ENCODE measurements around the gene A4GALT. TPM values are rescaled to one million over a fixed set of nuclear protein-coding genes. Genes with fewer than 3 reads are reported as not detected.

The A4GALT gene
- total and polyA plus RNA-seq, 2 experiments from 2014 or later: 2.2 to 4.4 TPM

DNA sequence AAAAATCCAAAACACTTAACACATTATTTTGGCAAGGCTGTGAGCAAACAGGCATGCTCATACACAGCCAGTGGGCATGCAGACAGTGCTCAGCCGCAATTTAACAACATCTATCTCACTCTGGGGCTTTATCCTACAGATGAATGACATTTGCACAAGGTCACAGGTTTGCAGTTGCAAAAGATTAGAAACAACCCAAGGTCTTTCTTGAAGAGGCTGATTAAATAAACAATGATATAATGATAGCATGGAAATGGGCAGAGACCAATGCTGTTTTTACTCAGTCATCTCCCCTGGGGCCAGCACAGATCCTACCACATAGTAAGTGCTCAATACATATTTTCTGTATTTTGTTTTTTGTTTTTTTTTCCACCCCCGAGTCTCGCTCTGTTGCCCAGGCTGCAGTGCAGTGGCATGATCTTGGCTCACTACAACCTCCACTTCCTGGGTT, 9.4 kb downstream of the A4GALT start:
- Histone ChIP-seq H4K20me1 (ENCODE audit: insufficient read depth, poor library complexity, severe bottlenecking) (no peaks in the 10 kb centered on the region), H3K4me3 (no peak overlapping the region), H2AFZ (no peak overlapping the region), H3K4me1 (ENCODE audit: insufficient read depth) (no peaks in the 10 kb centered on the region), H3K9me2 (replicated peaks; ENCODE audit: insufficient read depth) (no peaks in the 10 kb centered on the region), H3K27ac (no peak overlapping the region), H3K4me2 (no peak overlapping the region), H3K79me2 (no peaks in the 10 kb centered on the region), H3K27me3 (no peaks in the 10 kb centered on the region), H3K36me3 (replicated peaks; ENCODE audit: insufficient read depth, low read depth) (no peaks in the 10 kb centered on the region), H3K9me3 (ENCODE audit: low read depth) (no peaks in the 10 kb centered on the region)
- no peak for DNase-seq (ENCODE audit: low spot score)
- TF ChIP-seq EZH2 (IDR thresholded peaks at IDR 0.05; ENCODE audit: borderline replicate concordance): no peak
- TF ChIP-seq, protein P1, sequence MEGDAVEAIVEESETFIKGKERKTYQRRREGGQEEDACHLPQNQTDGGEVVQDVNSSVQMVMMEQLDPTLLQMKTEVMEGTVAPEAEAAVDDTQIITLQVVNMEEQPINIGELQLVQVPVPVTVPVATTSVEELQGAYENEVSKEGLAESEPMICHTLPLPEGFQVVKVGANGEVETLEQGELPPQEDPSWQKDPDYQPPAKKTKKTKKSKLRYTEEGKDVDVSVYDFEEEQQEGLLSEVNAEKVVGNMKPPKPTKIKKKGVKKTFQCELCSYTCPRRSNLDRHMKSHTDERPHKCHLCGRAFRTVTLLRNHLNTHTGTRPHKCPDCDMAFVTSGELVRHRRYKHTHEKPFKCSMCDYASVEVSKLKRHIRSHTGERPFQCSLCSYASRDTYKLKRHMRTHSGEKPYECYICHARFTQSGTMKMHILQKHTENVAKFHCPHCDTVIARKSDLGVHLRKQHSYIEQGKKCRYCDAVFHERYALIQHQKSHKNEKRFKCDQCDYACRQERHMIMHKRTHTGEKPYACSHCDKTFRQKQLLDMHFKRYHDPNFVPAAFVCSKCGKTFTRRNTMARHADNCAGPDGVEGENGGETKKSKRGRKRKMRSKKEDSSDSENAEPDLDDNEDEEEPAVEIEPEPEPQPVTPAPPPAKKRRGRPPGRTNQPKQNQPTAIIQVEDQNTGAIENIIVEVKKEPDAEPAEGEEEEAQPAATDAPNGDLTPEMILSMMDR (IDR thresholded peaks at IDR 0.05; ENCODE audit: poor library complexity): no peak
- WGBS (ENCODE audit: low lambda C conversion rate, missing lambda C conversion rate): 91% methylated on average over 3 of the region's 3 CpGs

DNA sequence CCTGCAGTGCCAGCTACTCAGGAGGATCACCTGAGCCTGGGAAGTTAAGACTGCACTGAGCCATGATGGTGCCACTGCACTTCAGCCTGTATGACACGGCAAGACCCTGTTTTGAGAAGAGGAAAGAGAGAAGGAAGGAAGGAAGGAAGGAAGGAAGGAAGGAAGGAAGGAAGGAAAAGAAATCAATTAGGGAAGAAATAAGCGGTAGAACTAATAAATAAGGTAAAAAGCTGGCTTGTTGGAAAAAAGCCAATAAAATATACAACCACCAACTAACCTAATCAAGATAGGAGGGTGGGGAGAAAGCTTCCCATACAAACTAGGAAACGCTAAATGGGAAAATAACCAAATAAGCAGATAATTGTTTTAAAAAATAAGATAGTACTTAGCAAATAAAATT, 12.3 kb downstream of the A4GALT start:
- Histone ChIP-seq H3K4me3 (no peak overlapping the region), H2AFZ (no peak overlapping the region), H3K27me3 (no peaks in the 10 kb centered on the region), H3K4me2 (no peak overlapping the region), H3K27ac (no peak overlapping the region), H3K9me3 (ENCODE audit: low read depth) (no peaks in the 10 kb centered on the region), H3K36me3 (replicated peaks; ENCODE audit: insufficient read depth, low read depth) (no peaks in the 10 kb centered on the region), H3K79me2 (no peaks in the 10 kb centered on the region), H3K4me1 (ENCODE audit: insufficient read depth) (no peaks in the 10 kb centered on the region), H4K20me1 (ENCODE audit: insufficient read depth, poor library complexity, severe bottlenecking) (no peaks in the 10 kb centered on the region), H3K9me2 (replicated peaks; ENCODE audit: insufficient read depth) (no peaks in the 10 kb centered on the region)
- no peak for DNase-seq (ENCODE audit: low spot score)
- 61% methylated on average over 3 of the region's 3 CpGs for WGBS (ENCODE audit: low lambda C conversion rate, missing lambda C conversion rate)
- TF ChIP-seq EZH2 (IDR thresholded peaks at IDR 0.05; ENCODE audit: borderline replicate concordance): no peak
- TF ChIP-seq, protein P1 (IDR thresholded peaks at IDR 0.05; ENCODE audit: poor library complexity): no peak
- no peak for TF ChIP-seq EZH2phosphoT487 (IDR thresholded peaks at IDR 0.05; ENCODE audit: low read depth, severe bottlenecking, unreplicated experiment)

DNA sequence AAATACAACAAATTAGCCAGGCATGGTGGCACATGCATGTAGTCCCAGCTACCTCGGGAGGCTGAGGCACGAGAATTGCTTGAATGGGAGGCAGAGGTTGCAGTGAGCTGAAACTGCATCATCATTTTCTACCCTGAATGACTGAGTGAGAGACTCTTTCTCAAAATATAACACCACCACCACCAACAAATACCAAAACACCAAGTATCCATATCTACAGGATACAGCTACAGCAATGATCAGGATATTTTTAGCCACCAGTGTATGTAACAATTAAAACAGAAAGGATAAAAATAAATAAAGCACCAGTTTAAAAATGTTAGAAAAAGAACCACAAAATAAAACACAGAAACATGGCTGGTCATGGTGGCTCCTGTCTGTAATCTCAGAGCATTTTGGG, 13.2 kb downstream of the A4GALT start:
- H4K20me1 ChIP-seq (ENCODE audit: insufficient read depth, poor library complexity, severe bottlenecking): no peaks in the 10 kb centered on the region
- H3K36me3 ChIP-seq (replicated peaks; ENCODE audit: insufficient read depth, low read depth): no peaks in the 10 kb centered on the region
- H3K27ac ChIP-seq: no peak overlapping the region
- WGBS (ENCODE audit: low lambda C conversion rate, missing lambda C conversion rate): 89% methylated on average over 2 of the region's 2 CpGs
- no peak overlapping the region for H3K4me3 ChIP-seq
- no peaks in the 10 kb centered on the region for H3K27me3 ChIP-seq
- TF ChIP-seq EZH2phosphoT487 (IDR thresholded peaks at IDR 0.05; ENCODE audit: low read depth, severe bottlenecking, unreplicated experiment): no peak
- TF ChIP-seq, protein P1 (IDR thresholded peaks at IDR 0.05; ENCODE audit: poor library complexity): no peak
- no peak for TF ChIP-seq EZH2 (IDR thresholded peaks at IDR 0.05; ENCODE audit: borderline replicate concordance)
- no peaks in the 10 kb centered on the region for H3K79me2 ChIP-seq
- no peaks in the 10 kb centered on the region for H3K9me3 ChIP-seq (ENCODE audit: low read depth)
- H3K4me1 ChIP-seq (ENCODE audit: insufficient read depth): no peaks in the 10 kb centered on the region
- no peak for DNase-seq (ENCODE audit: low spot score)
- H3K9me2 ChIP-seq (replicated peaks; ENCODE audit: insufficient read depth): no peaks in the 10 kb centered on the region
- H2AFZ ChIP-seq: no peak overlapping the region
- H3K4me2 ChIP-seq: no peak overlapping the region

DNA sequence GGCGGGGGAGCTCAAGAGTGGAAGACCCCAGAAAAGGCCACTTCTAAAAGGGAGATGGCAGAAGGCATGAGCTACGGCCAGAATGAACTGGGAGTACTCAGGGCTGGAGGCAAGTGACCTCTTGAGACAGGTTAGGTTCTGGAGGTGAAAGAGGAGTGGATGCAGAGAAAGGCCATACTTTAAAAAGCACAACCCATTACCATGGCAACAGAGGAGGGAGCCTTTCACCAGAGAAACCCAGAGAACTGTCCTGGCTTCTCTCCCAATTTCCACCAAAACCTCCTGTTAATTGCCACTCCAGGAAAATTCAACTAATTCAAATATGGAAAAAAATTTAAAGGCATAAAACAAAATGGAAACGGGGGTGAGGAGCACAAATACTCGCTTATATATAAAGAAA, 15.8 kb downstream of the A4GALT start:
- Histone ChIP-seq H3K4me3 (no peak overlapping the region), H4K20me1 (ENCODE audit: insufficient read depth, poor library complexity, severe bottlenecking) (no peaks in the 10 kb centered on the region), H3K4me2 (no peak overlapping the region), H3K9me2 (replicated peaks; ENCODE audit: insufficient read depth) (no peaks in the 10 kb centered on the region), H3K27me3 (no peaks in the 10 kb centered on the region), H3K4me1 (ENCODE audit: insufficient read depth) (no peaks in the 10 kb centered on the region), H3K79me2 (no peaks in the 10 kb centered on the region), H3K36me3 (replicated peaks; ENCODE audit: insufficient read depth, low read depth) (no peaks in the 10 kb centered on the region), H2AFZ (no peak overlapping the region), H3K27ac (no peak overlapping the region), H3K9me3 (ENCODE audit: low read depth) (no peaks in the 10 kb centered on the region)
- no peak for DNase-seq (ENCODE audit: low spot score)
- TF ChIP-seq EZH2phosphoT487 (IDR thresholded peaks at IDR 0.05; ENCODE audit: low read depth, severe bottlenecking, unreplicated experiment): no peak
- TF ChIP-seq, protein P1 (IDR thresholded peaks at IDR 0.05; ENCODE audit: poor library complexity): no peak
- no peak for TF ChIP-seq EZH2 (IDR thresholded peaks at IDR 0.05; ENCODE audit: borderline replicate concordance)
- WGBS (ENCODE audit: low lambda C conversion rate, missing lambda C conversion rate): 88% methylated on average over 4 of the region's 4 CpGs

Data from hepatocyte (in vitro differentiated cells).